ENCODE measurements around the gene ATP8A2. TPM values are rescaled to one million over a fixed set of nuclear protein-coding genes. Genes with fewer than 3 reads are reported as not detected.
"Not testable (repeated sequence)": the region's sequence is repeated elsewhere in the genome, so short reads cannot be mapped to it uniquely, and the experiment has no call there.

Gene ATP8A2
- polyA plus RNA-seq, 12 donors: 1.3 to 3.3 (median 2.4) TPM; not detected in 1

DNA sequence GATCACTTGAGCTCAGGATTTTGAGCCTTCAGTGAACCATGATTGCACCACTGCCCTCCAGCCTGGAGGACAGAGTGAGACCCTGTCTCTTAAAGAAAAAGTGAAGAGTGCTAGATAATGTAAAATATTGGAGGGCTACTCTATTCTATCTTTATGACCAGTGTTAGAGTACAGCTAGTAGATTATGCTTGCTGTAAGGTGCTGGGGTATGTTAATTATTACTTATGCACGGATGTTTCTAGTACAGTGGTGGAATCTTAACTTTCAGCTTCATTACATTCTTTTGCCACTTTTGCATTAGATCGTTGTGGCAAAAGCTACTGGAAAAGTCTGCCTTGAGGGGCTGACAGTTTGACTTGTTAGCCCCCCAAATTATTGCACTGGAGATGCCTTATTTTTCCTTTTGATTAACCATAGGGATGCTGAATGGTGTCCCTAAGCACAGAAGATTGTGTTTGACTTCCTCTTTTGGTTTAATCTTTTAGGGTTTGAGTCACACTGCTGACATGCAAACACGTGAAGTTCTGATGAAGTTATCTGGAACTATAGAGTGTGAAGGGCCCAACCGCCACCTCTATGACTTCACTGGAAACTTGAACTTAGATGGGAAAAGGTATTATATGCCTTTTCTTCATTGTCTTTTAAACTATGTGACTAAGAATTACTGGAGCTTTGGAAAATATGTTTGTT lies 169.8 kb downstream of the ATP8A2 start:
- no peak for DNase-seq

DNA sequence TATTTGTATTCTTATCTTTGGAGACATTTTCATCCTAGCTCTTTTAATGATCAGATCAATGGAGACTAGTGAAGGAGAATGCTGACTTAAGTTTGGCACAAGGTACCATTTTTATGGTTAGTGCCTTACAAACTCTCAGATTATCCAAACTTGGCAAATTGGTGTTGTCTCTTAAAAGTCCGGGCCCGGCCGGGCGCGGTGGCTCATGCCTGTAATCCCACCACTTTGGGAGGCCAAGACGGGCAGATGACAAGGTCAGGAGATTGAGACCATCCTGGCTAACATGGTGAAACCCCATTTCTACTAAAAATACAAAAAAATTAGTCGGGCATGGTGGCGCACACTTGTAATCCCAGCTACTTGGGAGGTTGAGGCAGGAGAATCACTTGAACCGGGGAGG lies 177.2 kb downstream of the ATP8A2 start:
- DNase-seq: not testable (repeated sequence)

DNA sequence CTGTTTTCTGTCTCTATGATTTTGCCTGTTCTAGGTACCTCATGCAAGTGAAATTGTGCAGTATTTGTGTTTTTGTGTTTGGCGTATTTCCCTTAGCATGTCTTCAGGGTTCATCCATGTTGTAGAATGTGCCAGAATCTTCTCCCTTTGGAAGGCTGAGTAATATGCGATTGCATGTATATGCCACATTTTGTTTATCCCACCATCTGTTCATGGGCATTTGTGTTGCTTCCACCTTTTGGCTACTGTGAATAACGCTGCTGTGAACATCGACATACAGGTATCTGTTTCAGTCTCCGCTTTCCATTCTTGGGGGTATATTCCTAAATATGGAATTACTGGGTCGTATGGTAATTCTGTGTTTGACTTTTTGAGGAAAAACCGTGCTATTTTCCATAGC lies 190.0 kb downstream of the ATP8A2 start:
- no peak for DNase-seq

DNA sequence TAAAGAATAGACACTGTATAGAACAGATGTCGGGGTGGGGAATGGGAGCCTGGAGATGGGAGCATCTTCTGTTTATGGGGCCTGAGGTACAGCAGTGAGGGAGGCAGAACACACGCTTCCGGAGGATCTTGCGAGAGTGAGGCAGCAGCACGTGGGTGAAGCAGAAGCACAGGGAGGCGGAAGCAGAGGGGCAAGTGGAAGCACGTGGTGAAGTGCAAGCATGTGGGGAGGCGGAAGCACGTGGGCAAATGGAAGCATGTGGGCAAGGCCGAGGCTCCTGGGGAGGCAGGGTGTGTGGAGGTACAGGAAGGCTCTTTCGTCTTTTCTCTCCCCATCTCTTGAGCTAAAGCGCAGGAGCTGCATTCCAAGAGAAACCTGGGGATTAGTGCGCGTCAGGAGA lies 198.4 kb downstream of the ATP8A2 start:
- no peak for DNase-seq

DNA sequence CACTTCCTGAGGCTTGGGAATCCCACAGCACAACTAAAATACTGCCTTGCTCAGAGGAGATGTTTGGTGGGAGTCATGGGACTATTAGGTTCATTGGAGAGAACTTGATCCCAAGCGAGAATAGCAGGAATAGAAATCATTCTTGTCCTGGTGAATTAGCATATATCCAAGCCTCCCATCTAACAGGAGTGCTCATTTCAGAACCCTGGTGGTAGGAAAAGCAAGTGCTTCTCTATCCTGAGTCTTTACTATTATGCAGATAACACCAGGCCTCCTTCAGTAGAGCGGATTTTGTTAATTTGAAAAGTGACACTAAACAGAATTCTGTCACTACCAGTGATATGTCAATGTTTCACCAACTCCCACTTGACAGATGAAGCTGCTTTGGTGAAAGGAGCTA lies 199.5 kb downstream of the ATP8A2 start:
- DNase-seq: no peak

DNA sequence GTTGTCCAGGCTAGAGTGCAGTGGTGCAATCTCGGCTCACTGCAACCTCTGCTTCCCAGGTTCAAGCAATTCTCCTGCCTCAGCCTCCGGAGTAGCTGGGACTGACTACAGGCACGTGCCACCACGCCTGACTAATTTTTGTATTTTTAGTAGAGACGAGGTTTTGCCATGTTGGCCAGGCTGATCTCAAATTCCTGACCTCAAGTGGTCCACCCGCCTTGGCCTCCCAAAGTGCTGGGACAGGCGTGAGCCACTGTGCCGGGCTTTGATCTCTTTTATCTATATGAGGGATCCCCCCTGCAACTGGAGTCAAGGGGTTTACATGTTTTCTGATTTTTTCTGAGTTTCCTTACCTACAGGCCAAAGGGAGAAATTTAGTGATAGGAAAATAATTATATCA lies 200.4 kb downstream of the ATP8A2 start:
- DNase-seq: not testable (repeated sequence)

DNA sequence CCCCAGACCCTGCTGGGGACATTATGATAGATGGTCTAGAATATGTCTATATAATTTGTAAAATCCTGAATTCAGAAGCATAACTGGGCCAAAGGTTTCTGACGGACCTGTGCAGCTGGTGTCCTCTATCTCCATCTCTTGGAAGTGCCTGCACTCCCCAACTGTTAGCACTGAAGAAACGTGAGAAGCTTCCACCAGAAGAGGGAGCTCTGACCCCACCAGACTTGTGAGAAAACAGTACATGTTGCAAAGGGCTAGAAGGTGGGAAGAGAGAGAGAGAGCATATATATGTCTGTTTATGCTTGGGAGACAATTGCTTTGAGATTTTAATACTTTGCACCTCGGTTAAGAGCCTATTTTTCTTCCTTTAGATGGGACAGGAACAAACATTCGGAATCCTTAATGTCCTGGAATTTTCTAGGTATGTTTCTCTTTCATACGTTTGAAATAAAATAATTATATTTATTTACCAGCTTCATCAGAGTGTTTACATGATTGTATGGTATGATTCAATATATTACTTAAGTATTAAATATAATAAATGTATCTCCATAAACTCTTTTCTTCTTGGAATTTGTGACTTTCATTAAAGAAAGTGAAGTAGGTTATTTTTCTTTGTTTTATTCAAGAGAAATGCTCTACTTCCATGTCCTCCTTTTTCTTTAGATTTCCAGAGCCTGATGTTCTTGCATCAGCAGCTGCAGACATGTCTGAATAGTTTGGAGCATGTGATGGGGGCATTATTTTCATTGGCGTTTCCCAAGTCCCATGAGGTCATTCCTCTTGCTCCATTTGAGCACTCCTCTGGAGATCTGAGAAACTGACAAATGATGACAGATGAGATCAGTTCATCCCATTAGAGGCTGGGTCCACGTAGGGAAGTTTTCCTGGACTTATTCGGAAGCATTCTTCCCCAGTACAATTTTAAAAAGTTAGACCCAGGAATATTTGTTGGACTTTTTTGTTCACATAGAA lies 202.9 kb downstream of the ATP8A2 start:
- DNase-seq: peak; percentile 94

DNA sequence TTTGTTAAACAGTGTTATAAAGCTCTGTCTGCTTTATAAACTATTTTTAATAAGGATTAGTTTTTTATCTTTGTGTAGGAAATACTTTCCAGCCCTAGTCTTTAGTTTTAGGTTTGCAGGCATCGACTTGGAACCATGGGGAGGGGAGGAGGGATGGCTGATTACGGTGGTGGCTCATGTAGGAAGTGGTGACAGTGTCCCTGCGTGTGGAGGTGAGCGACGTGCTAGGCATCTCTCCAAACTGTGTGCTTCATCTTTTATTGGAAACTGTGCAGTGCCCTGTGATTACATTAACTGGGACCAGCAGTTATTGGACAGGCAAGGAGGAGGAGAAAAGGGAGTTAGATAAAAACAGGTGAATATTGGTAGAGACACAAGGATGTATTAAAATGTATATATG lies 203.8 kb downstream of the ATP8A2 start:
- no peak for DNase-seq

DNA sequence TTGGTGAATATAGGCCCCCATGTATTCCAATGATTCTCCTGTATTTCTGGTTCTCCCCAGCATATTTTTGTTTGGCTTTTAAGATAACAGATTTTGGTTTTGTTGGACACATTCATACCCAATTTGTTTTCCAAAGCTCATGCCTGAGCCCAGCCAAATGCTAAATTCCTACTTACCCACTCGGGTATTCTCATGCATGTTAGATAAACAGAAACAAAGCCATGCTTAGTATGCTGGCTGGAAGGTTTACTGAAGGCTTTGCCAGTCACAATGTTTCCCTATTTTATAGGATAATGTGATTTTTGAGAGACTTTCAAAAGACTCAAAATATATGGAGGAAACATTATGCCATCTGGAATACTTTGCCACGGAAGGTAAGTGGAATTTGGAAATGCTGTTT lies 206.8 kb downstream of the ATP8A2 start:
- DNase-seq: no peak

DNA sequence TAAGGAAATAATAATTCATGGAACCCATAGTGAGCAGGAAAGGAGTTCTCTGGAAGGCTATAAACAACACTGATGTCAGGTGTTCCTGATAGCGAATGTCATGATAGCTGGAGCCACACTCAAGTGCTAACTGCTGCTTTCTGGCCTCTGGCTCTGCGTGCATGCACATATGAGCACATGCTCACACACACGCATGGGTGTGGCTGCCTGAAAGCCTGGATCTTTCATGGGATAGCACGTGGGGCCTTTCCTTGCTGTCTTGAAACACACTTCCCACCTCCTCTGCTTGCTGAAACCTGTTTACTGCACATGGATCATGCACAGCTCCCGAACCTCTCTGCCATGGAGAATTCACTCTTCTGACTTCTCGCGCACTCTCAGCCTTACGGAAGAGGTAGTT lies 207.4 kb downstream of the ATP8A2 start:
- DNase-seq: no peak

DNA sequence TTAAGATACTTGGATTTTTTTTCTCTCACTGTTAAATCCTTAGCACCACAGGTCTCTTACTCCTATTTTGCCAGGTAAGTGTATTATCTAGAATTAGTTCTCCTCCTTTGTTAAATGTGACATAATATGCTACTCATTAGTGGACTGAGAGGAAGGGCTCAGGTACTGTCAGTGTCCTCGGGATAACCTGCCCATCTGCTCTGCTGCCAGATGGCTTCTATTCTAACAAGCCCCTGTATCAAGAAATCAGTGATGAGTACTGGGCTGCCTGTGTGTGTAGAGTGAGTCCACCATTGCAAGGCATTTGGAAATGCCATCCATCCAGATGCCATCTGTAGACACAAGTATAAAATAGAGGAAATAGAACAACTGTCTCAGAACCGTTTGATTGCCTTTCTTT lies 209.6 kb downstream of the ATP8A2 start:
- DNase-seq: no peak

DNA sequence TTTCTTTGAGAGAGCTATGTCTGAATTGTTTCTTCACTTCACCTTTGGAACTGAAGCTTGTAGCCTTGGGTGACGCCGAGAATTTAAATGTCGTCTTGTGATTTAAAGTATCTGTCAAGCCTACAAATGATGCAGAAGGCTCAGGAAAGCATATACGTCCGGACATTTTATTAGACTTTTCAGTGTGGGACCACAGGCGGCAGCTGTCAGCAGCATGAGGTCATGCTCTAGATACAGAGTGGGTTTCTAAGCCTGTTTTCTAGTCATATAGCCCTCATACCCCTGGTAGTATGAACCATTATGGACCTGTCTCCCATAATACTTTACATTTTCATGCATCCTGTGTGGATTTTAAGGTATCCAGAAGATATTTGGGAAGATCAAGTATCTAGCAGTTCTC lies 212.3 kb downstream of the ATP8A2 start:
- DNase-seq: no peak

DNA sequence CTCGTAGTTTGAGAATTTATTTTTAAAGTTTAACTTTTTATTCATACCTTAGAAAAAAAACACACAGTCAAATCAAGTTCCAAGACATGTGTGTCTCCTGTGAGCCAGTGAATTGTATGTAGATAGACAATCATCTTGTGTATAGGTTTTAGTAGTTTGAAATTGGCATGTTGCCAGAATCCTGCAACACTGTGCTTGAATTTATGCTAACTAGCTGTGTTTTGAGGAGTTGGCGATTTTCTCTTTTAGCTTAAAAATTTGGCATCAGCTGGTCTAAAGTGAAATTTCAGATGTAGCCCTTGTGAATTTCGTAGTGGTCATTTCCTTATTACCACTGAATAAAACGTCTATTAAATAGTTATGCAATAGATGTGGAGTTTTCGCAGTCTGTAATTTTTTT lies 213.2 kb downstream of the ATP8A2 start:
- peak; percentile 67 for DNase-seq

DNA sequence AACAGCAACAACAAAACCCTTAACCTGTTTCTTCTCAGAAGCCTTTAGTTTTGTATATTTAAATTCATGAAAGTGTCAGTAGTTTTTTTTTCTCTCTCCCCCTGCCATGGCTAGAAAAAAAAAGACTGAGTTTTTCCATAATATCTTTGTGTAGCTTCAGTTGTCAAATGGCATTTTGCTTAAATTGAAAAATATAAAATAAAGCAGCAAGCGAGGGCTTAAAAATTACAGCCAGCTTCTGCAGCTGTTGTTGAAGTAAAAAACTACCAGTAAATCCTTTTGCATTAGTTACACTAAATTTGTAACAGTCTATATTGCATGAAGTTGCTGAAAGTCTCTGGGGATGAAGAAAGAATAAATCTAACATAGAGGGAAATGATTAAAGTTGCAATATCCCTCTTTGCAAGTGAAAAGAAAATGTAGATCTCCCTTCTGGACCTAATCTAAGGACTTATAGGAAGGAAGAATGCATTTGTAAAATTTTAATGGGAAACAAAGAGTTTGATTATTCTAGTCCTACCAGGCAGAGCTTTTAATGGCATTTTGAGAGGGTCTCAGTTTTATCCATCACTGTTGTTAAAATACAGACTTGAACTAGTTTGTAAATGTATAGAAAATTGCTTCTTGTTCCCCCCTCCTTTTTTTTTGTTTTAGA lies 215.7 kb downstream of the ATP8A2 start:
- DNase-seq: peak; percentile 12

DNA sequence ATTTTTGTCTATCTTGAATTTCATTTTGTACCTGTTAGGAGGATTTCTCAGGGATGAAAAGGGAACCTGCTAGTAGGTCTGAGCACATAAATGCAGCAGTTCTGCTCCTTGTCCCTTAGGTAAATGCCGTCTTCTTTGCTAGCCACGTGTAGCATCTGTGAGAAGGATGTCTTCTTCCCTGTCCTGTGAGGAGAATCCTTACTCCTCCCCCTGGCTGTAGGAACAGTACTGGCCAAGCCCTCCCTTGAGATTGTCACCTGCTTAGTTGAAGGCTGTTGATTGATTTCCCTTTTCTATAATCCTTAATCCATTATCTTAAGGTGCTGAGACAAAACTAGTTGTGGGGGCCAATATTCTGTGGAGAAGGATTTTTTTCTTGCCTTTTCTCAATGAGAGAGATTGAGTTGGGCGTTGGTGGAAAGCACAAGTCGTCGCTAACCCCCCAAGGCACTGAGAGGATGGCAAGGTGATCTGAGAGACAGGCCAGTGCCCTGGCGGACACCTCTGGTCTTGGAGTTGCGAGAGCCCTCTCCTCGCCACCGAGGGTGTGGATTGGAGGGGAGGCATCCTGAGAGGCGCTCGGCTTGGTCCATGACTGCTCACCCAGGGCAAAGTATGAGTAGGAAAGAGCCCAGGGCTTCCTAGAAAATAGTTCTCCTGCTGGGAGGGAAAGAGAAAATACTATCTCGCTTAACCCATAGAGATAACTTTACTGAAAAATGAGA lies 216.7 kb downstream of the ATP8A2 start:
- no peak for DNase-seq

DNA sequence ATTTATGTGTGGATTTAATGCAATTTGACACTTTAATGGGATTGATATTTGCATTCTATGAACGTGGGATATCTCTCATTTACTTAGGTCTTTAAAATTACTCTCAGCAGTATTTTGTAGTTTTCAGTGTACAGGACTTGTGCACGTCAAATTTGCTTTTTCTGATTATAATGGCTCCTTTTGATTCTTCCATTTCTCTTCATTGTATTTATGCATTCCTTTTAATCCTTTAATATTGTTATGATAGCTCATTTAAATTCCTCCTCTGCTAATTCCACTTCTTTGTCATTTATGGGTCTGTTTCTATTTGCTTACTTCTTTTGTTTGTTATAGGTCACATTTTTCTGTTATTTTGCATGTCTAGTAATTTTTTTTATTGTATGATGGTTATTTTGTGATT lies 226.6 kb downstream of the ATP8A2 start:
- DNase-seq: no peak

DNA sequence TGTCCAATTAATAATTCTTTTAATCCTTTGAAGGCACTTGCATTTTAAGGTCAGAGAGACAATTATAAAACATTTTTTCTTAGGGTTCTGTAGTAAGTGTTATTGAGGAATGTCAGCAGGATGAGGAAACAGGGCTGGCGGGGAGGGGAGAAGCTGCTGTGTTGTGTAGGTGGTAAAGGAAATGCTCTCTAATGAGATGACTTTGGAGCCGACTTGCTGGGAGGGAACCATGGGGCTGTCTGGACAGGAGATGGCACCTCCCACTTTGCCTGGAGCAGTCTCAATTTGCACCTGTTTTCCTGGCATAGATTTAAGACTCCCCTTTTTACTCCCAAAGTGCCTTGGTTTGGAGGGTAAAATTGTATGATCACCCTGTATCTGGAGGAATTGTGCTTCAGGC lies 230.4 kb downstream of the ATP8A2 start:
- DNase-seq: no peak

DNA sequence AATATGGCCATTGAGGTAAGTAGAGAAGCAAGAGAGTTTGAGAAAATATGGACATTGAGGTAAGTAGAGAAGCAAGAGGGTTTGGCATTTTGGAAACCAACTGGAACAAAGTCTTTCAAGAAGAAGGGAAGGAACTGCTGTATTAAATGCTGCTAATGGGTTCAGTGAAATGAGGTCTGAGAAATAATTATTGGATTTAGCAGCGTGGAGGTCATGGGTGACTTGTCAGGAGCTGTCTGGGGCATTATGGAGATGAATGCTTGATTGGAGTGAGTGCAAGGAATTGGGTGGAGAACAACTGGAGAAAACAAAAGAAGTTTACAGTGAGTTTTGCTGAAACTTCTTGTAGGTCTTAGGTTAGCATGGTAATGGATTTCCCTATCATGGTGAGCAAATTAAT lies 232.3 kb downstream of the ATP8A2 start:
- no peak for DNase-seq

DNA sequence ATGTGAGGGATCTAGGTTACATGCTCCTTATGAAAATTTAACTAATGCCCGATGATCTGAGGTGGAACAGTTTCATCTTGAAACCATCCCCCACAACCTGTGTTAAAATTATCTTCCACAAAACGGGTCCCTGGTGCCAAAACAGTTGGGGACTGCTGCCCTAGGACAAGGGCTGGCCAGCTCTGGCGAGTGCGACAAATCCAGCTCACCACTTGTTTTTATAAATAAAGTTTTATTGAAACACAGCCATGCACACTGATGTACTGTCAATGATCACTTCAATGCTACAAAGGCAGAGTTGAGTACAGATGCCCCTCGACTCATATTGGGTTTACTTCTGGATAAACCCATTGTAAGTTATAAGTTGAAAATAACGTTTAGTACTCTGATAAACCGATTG lies 235.3 kb downstream of the ATP8A2 start:
- DNase-seq: no peak

DNA sequence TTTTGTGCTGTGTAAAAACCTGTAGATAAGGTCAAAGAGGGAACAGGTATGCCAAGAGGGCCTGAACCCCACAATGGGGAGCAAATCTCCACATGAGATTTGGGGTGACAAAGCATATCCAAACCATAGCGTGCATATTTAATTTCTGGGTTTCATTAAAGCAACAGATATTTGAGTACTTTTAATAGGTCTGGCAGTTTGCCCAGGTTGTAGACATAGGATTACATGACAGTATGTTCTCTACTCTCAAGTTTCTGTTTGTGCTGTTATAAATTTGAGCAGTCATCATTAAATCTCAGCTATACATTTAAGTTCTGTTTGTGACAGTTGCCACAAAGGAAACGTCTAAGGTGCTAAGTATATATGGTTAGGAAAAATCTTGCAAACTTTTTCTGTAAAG lies 236.4 kb downstream of the ATP8A2 start:
- no peak for DNase-seq

DNA sequence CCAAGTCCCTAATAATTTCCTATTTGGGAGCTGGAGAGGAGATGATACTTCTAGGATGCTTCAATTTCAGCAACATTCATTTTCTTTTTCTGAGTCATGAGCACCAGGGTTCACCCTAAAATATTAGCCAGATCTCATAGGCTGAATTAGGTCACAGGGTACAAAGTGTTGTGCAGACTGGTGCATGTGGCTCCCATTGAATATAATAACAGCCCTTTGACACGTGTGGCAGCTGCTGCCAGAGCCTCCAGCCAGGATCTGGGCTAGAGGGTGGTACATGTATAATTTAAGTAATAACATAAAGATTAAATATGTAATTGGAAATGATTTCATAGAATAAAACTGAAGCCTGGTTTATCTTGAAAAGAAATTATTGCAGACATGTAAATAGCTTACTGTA lies 244.9 kb downstream of the ATP8A2 start:
- DNase-seq: no peak

DNA sequence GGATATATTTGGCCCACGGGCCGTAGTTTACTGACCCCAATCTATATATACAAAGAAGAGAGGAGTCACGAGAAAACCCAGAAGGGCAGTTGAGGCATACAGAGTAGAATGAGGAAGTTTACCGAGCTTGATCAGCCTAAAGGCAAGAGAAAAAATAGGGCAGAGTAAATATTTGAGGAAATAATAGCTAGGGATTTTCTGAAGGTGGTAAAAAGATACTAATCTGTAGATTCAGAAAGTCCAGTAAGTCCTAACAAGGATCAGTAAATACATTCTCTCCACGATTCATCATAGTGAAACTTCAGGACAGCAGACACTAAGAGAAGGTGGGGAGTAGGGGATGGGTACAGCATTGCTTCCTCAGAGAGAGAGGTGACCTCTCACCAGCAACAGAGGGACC lies 248.1 kb downstream of the ATP8A2 start:
- no peak for DNase-seq
